Stimulated activated CD8-positive, alpha-beta memory T cell treated with anti-CD3 and anti-CD28 coated beads, Interleukin-7, amount 100 ng/mL, for 48 hours (primary cell): ENCODE data around the gene ASAP2.
"Not testable (repeated sequence)": the region's sequence is repeated elsewhere in the genome, so short reads cannot be mapped to it uniquely, and the experiment has no call there.

ENCODE experiments used
- DNase-seq, 2 donors: peaks; one replicate each; pipeline ENCODE4 v3.0.0-alpha.2; 2020; ENCODE audit warnings: low read depth in 1 of 2; ENCODE audit errors: extremely low read depth in 1 of 2

Gene ASAP2

DNA sequence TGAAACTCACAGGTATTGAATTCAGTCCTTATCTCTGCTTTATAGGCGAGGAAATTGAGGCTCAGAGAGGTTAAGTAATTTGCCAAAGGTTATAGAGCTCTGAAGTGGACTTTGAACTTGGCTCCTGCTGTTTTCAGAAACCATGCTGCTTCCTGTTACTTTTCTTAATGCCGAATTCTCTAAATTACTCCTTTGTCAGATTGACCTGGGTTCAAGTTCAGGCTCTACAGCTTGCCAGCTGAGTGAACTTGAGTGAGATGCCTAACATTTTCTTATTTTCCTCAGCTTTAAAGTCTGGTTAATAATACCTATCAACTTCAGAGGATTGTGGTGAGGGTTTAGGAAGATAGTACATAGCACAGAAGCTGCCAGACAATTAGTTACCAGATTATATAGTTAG, 3.4 kb downstream of the ASAP2 start:
- no peak for DNase-seq

DNA sequence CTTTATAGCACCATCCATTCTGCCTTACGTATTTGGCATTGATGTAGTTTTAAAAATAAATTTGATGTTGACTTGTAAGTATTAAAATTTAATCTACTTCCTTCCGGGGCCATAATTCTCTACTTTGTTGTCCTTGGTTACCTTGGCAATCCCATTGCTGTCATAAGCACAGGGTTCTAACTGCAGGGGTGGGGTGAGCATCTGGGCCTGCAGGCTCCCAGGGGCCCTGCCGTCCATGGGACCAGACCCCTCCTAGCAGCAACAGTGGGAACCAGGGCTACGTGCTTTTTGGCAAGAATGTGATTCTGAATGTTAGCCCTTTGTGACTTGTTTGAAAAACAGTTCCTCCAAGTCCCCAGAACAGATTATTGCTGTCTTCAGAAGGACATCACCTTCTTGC, 4.9 kb downstream of the ASAP2 start:
- no peak for DNase-seq

DNA sequence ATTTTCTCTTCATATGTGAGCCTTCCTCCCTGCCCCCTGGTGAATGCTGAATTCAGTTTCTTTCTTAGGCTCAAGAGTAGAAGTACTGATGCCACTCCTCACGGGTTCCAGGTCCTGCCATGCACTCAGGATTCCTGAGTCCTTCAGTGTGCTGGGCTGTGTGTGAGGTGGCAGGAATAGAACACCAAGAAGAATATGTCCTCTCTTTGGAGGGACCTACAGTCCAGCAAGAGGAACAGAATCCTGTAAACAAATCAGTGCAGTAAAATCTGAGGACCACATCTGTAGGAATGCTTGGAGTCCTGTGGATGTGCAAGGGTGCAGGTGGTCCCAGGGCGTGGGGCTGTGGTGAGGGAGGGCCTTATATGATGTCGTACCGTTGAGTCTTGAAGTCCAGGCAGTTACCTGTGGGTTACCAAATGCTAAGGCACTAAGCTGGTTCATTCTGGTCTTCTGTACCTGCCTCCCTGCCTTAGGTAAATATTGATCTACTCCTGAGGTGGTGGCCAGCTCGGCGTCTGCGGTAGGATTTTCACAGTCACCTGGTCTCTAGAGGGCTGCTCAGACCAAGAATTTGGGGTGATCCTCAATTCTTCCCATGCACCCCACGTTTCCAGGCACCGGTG, 5.5 kb downstream of the ASAP2 start:
- no peak for DNase-seq

DNA sequence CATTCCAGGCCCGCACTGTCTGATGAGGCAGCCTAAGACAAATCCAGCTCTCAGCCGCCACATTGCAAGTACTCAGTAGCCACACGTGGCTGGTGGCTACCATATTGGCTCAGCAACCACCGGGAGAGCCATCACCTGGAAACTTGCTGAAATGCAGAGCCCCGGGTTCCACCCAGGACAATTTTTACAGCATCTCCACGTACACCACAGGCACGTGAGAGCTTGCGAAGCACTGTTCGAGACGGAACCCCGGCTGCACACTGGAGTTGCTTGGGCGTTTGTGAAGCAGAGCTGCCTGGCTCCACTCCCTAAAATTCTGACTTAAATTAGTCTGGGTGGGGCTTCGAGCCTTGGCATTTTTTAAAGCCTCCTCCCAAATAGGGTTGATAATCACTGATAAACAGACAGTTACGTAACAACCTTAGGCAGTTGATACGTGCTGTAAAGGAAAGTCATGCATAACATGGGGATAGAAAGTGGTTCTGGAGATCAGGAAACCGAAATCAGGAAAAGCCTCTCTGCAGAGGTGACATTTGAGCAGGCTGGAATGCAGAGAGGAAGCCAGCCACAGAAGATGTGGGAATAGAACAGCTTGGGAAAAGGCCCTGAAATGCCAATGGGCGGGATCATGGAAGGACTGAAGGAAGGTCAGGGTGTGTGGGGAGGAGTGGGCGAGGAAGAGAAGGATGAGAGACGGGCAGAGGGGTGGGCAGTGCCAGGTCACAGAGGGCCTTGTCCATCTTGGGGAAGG, 6.2 kb downstream of the ASAP2 start:
- no peak for DNase-seq

DNA sequence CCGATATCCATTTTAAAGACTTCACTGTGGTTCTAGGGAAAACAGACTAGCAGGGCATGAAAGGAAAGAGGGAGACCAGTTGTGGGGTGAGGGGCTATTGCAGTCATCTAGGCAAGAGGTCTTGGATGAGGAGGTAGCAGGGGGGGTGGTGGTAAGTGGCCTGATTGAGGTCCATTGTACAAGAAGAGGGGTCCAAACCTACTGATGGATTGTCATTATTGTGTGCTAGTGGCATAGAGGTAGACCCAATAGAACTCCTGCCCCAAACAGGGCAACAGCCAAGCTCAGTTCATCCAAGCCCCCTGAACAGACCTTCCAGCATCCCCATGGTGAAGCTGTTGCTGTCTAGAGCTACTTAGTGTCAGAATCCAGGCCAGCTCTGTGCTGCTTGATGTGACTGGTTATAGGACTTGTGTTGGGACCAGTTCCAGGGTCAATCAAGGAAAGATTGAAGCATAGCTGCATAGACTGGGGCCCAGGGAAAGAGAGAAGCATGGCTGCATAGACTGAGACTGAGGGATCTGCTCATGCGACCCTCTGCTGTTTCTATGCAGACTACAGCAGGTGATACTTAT, 7.0 kb downstream of the ASAP2 start:
- no peak for DNase-seq

DNA sequence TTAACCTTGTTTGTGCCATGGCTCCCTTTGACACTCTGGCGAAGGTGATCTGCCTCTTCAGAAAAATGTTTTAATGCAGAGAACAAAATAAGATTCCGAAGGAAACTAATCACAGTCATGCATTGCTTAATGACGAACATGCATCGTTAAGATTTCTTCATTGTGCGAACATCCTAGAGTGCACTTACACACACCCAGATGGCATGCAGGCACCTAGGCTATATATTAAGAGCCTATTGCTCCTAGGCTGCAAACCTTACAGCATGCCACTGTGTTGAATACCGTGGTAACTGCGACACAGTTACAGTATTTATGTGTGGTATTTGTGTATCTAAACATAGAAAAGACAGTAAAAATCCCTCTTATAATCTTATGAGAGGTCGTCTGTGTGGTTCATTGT, 8.3 kb downstream of the ASAP2 start:
- DNase-seq: no peak

DNA sequence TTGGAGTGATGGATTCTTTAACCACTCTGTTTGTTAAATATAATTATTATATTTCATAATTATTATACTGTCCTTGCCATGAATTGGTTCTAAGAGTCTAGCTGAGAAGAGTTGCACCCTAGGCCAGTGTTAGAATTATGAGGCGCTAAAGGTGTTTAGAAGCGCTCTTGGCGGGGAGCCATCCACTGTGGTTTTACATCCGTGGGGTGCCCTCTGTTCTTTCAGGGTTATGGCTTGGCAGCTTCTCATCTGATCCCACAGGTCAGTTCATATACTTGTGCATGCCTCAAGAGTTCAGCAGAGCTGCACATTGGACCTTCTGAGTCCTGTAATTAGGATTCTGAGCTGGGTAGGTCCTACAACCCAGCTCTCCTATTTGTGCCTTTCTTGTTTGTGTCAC, 9.1 kb downstream of the ASAP2 start:
- no peak for DNase-seq

DNA sequence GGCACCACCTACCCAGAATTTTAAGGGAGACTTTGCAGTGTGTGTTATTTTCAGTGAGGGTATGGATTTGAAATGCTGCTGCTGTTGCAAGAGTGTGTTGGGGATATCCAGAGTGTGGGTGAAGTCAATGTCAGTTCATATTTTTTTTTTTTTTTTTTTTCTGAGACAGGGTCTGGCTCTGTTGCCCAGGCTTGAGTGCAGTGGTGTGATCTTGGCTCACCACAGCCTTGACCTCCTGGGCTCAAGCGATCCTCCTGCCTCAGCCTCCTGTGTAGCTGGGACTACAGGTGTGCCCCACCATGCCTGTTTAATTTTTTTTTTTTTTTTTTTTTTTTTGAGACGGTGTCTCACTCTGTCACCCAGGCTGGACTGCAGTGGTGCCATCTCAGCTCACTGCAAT, 9.5 kb downstream of the ASAP2 start:
- not testable (repeated sequence) for DNase-seq

DNA sequence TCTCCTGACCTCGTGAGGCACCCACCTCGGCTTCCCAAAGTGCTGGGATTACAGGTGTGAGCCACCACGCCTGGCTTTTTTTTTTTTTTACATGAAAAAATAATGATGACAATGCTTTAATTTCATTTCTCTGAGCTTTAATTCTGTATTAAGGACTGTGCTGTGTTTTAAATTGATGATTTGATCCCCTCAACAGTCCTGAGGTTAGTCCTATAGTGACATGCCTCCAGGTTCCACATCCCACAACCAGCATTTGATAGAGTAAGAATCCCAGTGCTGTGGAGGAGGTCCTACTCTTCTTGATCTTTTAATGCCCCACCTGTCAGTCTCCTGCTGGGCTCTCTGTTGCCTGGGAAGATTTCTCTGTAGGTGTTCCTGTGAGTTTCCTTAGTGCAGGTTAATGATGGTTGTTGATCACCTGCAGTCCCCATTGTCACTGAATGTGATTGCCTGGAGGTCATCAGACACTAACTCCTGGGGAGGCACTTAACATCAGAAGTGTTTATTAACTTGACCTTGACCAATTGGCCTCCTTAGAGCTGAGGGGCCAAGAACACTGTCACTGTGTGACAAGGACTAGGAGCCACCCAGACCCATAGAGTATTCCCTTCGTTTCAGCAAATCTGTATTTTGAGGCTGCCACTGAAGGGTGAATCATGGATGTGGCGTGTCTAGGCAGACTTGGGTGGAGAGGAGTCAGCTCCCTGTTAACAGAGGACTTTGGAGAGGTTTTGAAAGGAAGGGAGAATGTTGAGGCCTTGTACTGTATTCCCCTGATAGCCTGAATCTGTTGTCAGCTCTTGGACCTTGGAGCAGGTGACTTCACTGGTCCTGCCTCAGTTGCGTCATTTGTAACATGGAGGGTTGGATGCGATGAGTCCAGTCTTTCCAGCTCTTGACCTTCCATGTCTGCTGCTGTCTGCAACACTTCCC, 11.5 kb downstream of the ASAP2 start:
- no peak for DNase-seq

DNA sequence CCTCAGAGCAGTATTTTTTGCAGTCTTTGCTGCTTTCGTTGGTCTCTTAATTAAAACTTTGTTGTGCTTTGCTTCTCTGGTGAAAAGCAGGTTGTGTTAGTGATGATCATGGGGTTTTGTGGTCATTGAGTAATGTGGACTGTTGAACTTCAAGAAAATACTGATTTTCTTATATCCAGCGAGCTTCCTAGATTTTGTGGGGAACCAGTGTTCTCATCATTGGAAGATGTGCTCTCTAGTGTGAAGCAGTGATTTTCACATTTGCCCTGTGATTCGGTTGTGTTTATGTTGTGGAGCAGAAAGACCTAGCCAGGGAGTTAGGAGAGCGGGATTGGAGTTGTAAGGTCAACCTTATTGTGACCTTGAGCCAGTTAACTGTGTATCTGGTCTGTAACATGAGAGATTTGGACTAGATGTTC, 12.4 kb downstream of the ASAP2 start:
- DNase-seq: no peak

DNA sequence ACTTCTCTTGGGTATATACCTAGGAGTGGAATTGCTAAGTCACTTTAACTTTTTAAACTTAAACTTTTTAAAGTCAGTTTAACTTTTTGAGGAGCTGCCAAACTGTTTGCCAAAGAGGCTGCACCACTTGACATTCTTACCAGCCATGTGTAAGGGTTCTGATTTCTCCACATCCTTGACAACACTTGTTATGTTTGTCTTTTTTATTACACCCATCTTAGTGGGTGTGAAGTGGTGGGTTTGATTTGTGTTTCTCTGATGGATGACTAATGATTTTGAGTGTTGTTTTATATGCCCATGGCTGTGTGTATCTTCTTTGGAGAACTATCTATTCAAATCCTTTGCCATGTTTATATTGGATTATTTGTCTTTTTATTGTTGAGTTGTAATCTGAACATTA, 13.6 kb downstream of the ASAP2 start:
- no peak for DNase-seq

DNA sequence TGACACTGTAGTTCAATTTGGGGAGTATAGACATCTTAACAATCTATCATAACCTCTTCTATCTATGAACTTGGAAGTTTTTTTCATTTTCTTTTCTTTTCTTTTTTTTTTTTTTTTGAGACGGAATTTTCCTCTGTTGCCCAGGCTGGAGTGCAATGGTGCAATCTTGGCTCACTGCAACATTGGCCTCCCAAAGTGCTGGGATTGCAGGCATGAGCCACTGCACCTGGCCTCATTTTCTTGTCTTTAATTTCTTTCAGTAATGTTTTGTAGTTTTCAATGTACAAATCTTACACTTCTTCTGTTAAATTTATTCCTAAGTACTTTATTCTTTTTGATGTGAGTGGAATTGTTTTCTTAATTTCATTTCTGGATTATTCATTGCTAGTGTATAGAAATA, 14.6 kb downstream of the ASAP2 start:
- no peak for DNase-seq

DNA sequence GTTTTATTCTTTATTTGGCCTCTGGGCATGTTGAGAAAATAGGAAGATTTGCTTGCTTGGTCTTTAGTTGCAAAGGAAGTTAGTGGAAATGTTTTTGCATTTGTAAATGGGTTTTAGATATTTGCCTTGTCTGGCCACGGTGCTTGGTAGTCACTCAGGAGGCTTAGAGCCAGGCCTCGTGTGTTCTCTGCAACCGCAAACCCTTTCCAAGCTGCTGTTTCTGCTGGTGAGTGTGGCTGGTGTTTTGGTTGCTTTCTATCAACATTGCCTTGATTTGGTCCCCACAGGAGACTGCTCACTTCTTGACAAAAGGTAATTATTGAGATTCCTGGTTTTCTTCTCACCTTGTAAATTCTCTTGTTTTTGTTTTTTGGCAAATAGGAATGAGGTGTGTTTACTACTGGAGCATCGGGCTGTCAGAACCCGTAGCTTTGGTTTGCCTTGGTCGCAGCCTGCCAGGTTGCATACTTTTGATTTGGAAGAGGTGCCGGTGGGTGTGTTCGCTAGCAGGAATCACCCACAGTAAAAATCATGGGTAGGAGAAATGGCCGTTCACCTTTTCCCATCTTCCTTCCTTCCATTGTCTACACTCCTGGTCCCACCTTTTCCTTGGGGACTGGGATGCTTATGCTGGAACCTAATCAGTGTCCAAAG, 15.8 kb downstream of the ASAP2 start:
- DNase-seq: no peak

DNA sequence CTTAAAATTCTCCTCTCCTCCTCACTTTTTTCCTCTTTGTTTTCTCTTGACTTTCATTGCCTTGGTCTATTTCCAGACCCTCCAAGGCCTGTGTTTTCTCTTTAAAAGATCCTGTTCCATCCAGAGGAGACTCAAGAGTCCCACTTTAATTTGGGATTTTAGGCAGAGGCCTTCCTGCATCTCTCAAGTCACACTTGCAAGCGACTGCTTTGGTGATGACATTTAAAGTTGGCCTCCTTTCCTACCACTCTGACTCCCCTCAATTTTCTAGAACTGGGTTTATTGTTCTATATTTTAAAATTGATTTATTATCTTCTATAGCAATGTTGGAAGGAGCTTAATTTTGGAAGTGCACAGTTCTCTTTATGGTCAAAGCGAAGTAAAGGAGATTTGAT, 16.3 kb downstream of the ASAP2 start:
- DNase-seq: no peak

DNA sequence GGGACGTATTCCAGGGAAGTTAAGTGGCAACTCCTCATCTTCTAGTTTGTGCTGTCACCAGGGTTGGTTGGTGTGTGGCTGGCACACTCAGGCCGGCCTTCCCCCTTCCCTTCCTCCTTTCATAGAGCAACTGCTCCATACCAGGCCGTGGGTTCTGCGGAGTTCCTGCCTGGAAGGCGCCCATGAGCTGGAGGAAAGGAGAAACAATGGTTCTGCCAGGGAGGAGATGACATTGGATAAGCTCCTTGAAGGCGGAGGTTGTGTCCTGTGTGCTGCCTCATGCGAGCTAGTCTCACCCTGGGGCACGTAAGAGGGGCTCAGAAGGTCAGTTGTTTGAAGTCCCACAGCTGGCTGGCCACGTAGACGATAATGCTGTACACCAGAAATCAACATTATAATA, 19.2 kb downstream of the ASAP2 start:
- DNase-seq: no peak

DNA sequence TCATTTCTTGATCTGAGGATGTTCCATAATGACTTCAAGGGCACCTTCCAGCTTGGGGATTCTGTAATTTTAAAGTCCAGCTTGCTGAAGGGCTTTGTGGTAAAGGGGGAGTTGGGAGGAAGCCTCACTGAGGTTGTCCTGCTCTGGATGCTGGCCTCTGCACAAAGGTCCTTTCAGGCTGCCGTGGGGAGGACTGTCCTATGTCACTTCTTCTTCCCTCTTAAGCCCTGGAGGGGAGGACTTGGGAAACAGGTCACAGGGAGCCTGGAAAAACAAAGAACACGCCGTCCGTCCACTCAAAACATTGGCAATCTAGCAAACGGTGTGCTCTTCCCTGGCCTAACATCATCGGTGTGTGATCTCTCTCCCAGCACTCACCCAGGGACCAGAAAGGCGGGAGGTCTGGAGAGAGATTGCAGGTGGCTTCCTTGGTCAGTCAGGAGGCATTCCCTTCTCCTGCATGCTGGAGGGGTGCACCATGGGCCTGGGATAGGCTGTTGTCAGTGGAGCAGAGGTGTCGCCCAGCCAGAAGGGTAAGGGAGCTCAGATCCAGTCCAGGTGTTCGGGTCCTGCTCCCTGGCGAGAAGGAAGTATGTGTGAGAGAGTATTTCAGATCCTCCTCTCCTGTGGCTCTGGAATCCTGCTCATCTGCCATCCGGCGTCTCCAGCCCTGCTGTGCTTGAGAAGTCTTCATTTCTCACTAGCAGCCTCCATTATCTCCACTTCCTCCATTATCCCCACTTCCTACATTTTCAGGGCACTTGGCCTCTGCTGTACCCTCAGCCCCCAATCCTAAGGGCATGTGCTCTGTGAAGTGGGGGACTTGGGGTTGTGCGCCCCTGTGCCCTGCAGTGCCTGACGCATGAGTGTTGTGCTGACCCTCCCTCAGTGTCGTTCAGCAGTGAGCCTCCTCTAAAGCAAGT, 20.1 kb downstream of the ASAP2 start:
- no peak for DNase-seq

DNA sequence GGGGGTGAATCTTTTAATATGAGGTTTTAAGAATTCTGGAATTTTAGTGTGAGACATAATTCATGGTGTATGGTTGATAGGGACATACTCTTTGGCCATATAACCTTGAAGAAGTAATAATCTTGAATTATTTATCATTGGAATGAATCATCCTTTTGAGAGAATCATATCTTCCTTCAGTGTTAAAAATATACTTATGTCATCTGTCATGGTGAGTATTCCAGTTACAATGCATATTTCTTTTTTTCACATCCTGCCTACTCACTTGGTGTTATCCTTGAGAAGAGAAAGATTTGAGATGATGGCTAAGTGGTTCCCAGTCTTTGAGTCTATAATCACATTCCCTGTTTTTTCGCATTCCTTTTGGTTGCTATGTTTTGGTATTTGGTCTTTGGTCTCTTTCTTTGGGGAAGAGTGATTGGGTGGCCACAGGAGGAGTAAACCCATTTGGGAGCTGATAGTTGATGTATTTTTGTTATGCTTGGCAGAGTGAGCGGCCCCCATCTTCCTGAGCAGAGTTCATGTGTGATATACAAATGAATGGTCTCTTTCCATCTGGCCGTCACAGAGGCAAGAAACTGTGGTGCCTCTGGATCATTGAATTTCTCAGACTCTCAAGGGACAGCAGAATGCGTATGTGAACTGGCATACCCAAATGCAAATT, 21.6 kb downstream of the ASAP2 start:
- no peak for DNase-seq

DNA sequence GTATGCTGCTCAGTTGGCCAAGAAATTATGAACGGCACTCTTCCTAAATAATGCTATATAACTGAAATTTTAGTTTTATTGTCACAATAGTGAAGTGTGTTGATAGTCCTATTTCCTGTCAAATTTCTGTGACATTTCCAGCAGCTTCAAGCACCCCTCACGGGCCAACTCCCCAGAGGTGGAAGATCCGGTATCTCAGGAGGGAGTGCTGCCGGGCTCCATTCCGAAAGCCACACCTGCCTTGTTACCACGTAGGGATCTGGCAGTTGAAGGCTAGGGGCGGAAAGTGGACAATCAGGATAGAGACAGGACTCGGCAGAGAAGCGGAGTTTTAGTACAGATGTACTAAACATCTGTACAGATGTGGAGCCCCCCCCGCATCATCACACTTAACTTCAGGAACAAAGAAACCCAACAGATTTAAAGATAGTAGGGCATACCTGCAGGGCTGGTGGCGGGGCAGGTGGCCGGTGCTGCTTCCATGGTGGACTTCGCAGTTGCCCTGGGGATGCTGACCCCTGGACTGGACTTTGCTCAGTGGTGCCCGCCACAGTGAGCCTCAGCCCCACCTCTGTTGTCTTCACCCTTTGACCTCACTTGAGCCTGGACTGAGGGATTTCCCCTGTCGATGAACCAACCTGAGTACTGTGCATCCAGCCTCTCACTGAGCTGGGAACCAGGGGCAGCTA, 22.3 kb downstream of the ASAP2 start:
- no peak for DNase-seq

DNA sequence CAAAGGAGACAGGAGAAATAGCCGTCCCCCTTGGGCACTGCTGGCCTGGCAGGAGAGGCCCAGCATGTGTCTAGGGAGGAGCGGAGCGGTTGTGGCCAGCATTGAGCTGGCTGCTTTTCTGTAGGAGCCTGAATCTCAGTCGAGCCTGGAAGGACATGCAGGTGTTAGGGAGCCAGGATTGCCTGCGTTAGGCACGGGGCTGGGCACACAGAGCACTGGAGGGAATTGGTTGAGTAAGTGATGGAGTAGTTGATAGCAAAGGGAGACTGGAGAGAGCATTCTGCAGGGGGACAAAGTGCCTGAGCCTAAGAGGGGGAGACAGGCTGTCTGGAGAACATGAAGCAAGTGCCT, 22.8 kb downstream of the ASAP2 start:
- DNase-seq: no peak
